Peyer's patch (tissue), 4 donors: ENCODE results near the gene RMRP. TPM values are rescaled to one million over a fixed set of nuclear protein-coding genes. Genes with fewer than 3 reads are reported as not detected.

Source experiments
- DNase-seq, 3 donors: peaks; one replicate each; pipeline ENCODE4 v3.0.0-alpha.2; 2017 to 2019
- H3K27ac ChIP-seq, 4 donors: fragments of 200-600 bp; sonication (generic); one replicate each; pipeline ENCODE4 v1.5.1; 2016 to 2019
- H3K27me3 ChIP-seq, 2 donors: fragments of 200-600 bp; sonication (generic); one replicate each; pipeline ENCODE4 v1.5.1; 2019
- H3K36me3 ChIP-seq, 3 donors: fragments of 200-600 bp; sonication (generic); one replicate each; pipeline ENCODE4 v1.5.1; 2016 to 2019
- H3K4me1 ChIP-seq, 4 donors: fragments of 200-600 bp; sonication (generic); one replicate each; pipeline ENCODE4 v1.5.1; 2016 to 2019
- H3K4me3 ChIP-seq, 4 donors: fragments of 200-600 bp; sonication (generic); 1 replicate in 3 of 4; 2 replicates in 1 of 4; pipeline ENCODE4 v1.5.1; 2016 to 2019; ENCODE audit warnings: mild to moderate bottlenecking in 1 of 4
- H3K9me3 ChIP-seq, 4 donors: fragments of 200-600 bp; sonication (generic); one replicate each; pipeline ENCODE4 v1.5.1; 2016 to 2019; ENCODE audit warnings: mild to moderate bottlenecking in 1 of 4
- CTCF ChIP-seq, 6 experiments: fragments of 450-650 bp in 4 of 6; fragments of 200-600 bp in 2 of 6; sonication (generic) in 1 of 6; IDR thresholded peaks; one replicate each; pipeline ENCODE4 v1.5.1; 2017 to 2019; ENCODE audit warnings: antibody characterized with exemption in 6 of 6, mild to moderate bottlenecking in 3 of 6, moderate library complexity in 1 of 6
- POLR2A ChIP-seq, 2 donors: fragments of 450-650 bp; IDR thresholded peaks; one replicate each; pipeline ENCODE4 v1.5.1; 2017; ENCODE audit warnings: antibody characterized with exemption in 2 of 2, mild to moderate bottlenecking in 2 of 2, moderate library complexity in 2 of 2
- total RNA-seq, 4 donors: library from RNA; depleted of rRNA; stranded (reverse); fragments of >200 nt; gene quantifications; one replicate each; pipeline ENCODE4 v1.1.0, GENCODE V29; 2016

The RMRP gene
- total RNA-seq, 4 donors from 2014 or later = 1,673 to 3,824 (median 2,659) TPM; not detected in 1

DNA sequence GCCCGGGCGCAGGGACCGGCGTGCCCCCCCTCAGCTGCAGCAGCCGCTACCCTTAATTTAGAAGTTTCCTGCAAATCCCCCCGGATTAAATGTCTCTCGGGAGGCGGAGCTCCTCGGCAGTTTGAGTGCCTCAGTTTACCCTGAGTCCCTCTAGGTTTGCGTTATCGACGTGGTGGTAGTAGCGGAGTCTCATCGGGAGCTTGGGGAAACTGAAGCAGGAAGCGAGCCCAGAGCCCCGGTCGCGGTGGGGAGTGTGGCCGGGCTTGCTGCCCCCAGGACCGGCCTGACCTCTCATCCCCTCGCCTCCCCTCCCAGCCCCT lies 32.4 kb upstream of the RMRP start:
- peaks cover 0 to 23% (median 0%) of the 10 kb centered on the region in 4 donors for H3K4me1 ChIP-seq
- H3K27ac ChIP-seq = peak overlapping the region; percentile 75 to 89 (median 80)
- DNase-seq = no peak
- peaks cover 0 to 3% (median 0%) of the 10 kb centered on the region in 3 donors for H3K36me3 ChIP-seq
- no peaks in the 10 kb centered on the region for H3K9me3 ChIP-seq
- TF ChIP-seq POLR2A (IDR thresholded peaks at IDR 0.05) = no peak
- no peak for TF ChIP-seq CTCF (IDR thresholded peaks at IDR 0.05)
- no peaks in the 10 kb centered on the region for H3K27me3 ChIP-seq
- H3K4me3 ChIP-seq = peak overlapping the region; percentile 51 to 69 (median 68)

DNA sequence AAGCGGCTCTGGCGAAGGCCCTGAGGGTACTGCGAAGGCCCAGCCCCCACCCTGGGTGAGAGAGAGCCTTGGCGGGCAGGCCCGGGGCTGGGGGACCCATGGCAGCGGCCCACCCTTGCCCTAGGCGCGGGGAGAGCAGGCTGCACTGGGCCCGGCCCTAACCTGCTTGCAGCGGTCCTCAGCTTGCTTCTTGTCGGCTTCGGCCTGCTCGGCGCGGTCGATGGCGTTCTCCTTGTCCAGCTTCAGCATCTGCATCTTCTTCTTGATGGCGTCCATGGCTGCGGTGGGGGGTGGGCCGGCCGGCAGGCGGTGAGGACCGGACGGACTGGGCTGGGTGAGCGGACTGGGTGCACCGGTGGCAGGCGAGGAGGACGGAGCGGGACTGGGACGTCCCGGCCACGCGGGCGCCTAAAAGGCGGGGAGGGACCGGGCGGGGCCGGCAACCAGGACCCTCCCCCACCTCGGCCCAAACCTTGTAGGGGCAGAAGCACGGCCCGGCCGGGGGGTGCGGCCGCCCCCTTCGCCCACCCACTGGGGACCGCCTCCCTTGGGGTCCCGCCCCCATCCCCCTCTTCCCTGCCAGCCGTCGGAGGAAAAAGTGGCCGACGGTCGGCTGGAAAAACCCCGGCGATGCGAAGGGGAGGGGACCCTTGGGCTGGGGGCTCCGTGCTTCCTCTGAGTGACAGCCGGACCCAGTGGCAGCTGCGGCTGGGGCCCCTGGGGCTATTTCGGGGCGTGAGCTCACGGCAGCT lies 31.9 kb upstream of the RMRP start, which contains the start of gene TPM2:
TPM2 (minus strand) TSS at position 384 of the 752 bp plus-strand sequence; CDS start at position 276, 108 bp downstream.
- Histone ChIP-seq H3K36me3 (peaks cover 0 to 8% (median 0%) of the 10 kb centered on the region in 3 donors), H3K4me1 (peaks cover 0 to 23% (median 0%) of the 10 kb centered on the region in 4 donors)

DNA sequence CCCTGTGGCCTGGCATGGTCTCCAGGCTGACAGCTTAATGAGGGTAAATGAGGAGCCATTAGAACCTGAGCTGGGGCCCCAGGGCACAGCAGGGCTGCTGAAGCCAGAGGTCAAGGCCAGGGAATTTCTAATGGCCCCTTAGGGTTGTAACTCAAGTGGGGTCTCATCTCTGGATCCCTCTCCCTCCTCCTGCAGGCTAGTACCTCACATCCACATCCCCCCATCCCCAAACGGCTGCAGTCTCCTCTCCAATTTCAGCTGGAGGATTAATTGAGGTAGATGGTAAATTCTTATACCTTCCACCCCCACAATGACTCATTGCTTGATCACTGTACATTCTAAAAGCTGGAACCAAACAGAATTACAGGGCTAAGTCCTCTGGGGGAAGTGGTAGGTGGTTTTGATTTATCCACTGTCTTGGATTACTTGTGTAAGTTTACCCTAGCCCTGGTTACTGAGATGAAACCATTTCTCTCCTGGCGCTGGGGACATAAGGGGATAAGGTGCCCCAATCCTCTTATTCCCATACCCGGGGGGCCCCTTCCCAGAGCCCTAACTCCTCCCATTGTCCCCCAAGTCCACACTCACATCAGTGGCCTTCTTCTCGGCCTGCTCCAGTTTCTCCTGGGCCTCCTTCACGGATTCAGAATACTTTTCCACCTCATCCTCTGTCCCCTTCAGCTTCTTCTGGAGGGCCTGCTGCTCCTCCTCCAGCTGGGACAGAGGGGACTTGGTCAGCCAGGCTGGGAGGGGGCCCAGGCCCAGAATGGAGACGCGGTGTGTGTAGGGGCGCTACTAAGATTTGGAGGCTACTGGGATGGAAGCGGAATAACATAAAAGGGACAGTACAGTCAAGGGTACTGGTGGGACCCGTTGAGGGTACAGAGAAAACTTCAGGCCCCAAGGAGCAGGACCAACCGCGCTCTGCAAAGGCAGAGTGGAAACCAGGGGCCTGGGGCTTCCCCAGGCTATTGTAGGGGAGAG lies 31.0 kb upstream of the RMRP start:
- H3K27ac ChIP-seq = peak overlapping the region; percentile 75 to 89 (median 80)
- no peaks in the 10 kb centered on the region for H3K27me3 ChIP-seq
- peak overlapping the region; percentile 51 to 69 (median 68) for H3K4me3 ChIP-seq
- peaks cover 0 to 8% (median 0%) of the 10 kb centered on the region in 3 donors for H3K36me3 ChIP-seq
- no peaks in the 10 kb centered on the region for H3K9me3 ChIP-seq
- TF ChIP-seq CTCF (IDR thresholded peaks at IDR 0.05) = no peak
- TF ChIP-seq POLR2A (IDR thresholded peaks at IDR 0.05) = no peak
- H3K4me1 ChIP-seq = peaks cover 0 to 23% (median 0%) of the 10 kb centered on the region in 4 donors
- DNase-seq = no peak

More for the DNA sequence above, 31.9 kb upstream of the RMRP start, which contains the start of gene TPM2:
- H3K27ac ChIP-seq = peak within 1 kb of the TSS; percentile 75 to 89 (median 80)
- H3K9me3 ChIP-seq = no peaks in the 10 kb centered on the region
- peak in 1 of 3 donors; percentile 59 for DNase-seq
- peak within 1 kb of the TSS; percentile 51 to 69 (median 68) for H3K4me3 ChIP-seq
- no peak for TF ChIP-seq CTCF (IDR thresholded peaks at IDR 0.05)
- no peak for TF ChIP-seq POLR2A (IDR thresholded peaks at IDR 0.05)
- H3K27me3 ChIP-seq = no peaks in the 10 kb centered on the region

DNA sequence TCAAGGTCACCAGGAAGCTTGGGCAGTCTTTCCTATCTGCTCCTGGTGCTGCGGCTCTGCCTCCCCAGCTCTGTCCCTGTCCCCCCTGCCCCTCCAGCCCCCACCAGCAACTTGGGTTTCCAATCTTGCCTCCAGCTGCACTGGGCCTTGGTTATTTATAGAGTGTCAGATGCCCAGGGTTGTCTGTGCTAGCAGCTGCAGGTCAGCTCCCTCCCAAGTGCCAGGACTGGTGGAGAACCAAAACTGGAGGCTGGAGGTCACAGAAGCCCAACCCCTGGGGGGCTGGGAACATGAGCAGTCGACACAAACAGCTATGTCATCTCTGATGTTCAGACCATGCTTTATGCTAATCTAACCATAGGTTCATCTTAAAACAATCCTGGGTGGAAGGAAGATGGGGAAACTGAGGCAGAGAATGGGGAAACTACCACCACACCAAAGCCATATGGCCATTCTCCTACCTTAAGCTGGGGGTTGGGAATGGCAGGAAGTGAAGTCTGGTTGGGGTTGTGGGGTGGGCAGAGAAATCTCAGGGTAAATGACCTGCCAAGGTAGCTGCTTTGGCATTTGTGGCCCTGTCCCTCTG lies 30.2 kb upstream of the RMRP start:
- Histone ChIP-seq H3K27ac (peak overlapping the region in 2 of 4 donors; percentile 83 to 89), H3K9me3 (no peaks in the 10 kb centered on the region), H3K36me3 (peaks cover 0 to 8% (median 0%) of the 10 kb centered on the region in 3 donors), H3K4me3 (peak overlapping the region in 1 of 4 donors; percentile 69), H3K27me3 (no peaks in the 10 kb centered on the region), H3K4me1 (peaks cover 0 to 23% (median 0%) of the 10 kb centered on the region in 4 donors)
- TF ChIP-seq CTCF (IDR thresholded peaks at IDR 0.05) = no peak
- DNase-seq = no peak

DNA sequence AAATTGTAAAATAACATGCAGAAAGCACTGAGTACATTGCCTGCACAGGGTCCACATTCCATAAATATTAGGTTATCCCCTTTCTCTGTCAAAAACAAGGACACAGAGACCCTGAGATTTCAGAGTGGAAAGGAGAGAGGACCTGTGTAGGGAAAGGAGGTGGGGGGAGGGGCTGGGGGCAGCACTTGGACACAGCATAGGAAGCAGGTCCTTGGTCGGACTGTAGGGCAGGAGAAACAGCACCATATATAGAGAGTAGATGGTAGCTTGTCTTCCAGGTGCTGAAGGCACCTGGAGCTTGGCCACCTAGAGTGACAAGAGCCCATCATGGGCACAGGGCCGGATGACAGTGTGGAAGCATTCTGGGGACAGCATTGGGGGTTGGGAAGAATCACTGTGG lies 29.5 kb upstream of the RMRP start:
- Histone ChIP-seq H3K9me3 (no peaks in the 10 kb centered on the region), H3K36me3 (peaks cover 0 to 8% (median 0%) of the 10 kb centered on the region in 3 donors), H3K4me3 (peak overlapping the region in 1 of 4 donors; percentile 69)

More for the DNA sequence above, 29.5 kb upstream of the RMRP start:
- no peak for DNase-seq
- no peaks in the 10 kb centered on the region for H3K27me3 ChIP-seq
- H3K27ac ChIP-seq = peak overlapping the region in 1 of 4 donors; percentile 89
- peaks cover 0 to 23% (median 0%) of the 10 kb centered on the region in 4 donors for H3K4me1 ChIP-seq
- TF ChIP-seq POLR2A (IDR thresholded peaks at IDR 0.05) (no peak), CTCF (IDR thresholded peaks at IDR 0.05) (no peak)
